IMR-90 (cell line): ENCODE measurements around the gene CLCN5. TPM values are rescaled to one million over a fixed set of nuclear protein-coding genes. Genes with fewer than 3 reads are reported as not detected.

Experiments used
- ATAC-seq: fragments of 200-7000 bp; cut with Tn5 transposase; 2 replicates; pipeline ENCODE4 v1.9.1; 2020; ENCODE audit warnings: low read depth, mild to moderate bottlenecking, moderate library complexity
- BruUV-seq: library from RNA; stranded (reverse); fragments of 400-500 nt; replicated peaks from 2 replicates; lab custom pipeline; 2021; lab: Mats Ljungman, UMichigan
- CTCF ChIA-PET: fragments of 300-600 bp; formaldehyde crosslinking; extraction: SDS; loops from one replicate; lab custom pipeline; 2021; ENCODE audit warnings: antibody characterized with exemption; lab: Yijun Ruan, JAX
- POLR2A ChIA-PET: fragments of 300-600 bp; sonication (Branson Sonifier 250); formaldehyde crosslinking; loops from one replicate; lab custom pipeline; 2022; ENCODE audit warnings: antibody characterized with exemption; ENCODE audit not compliant: unreplicated experiment; lab: Charles Lee
- DNase-seq: peaks from one replicate; pipeline ENCODE4 v3.0.0; 2013
- H2AFZ ChIP-seq: replicated peaks from 2 replicates; pipeline ENCODE3; 2013; ENCODE audit warnings: low read length, mild to moderate bottlenecking; ENCODE audit not compliant: poor library complexity
- H2AK5ac ChIP-seq: 2 replicates; pipeline ENCODE4 v1.6.1; 2013; ENCODE audit warnings: low read depth, low read length, inconsistent platforms
- H2AK9ac ChIP-seq: replicated peaks from 2 replicates; pipeline ENCODE3; 2013; ENCODE audit warnings: mild to moderate bottlenecking, low read depth, low read length, moderate library complexity; ENCODE audit not compliant: poor library complexity
- H2BK120ac ChIP-seq: 2 replicates; pipeline ENCODE4 v1.6.1; 2013; ENCODE audit warnings: low read depth, low read length, inconsistent platforms
- H2BK15ac ChIP-seq: 3 replicates; pipeline ENCODE4 v1.6.1; 2013; ENCODE audit warnings: low read depth, low read length, inconsistent platforms
- H2BK20ac ChIP-seq: 2 replicates; pipeline ENCODE4 v1.6.1; 2013; ENCODE audit warnings: low read depth, mild to moderate bottlenecking, inconsistent platforms, low read length, moderate library complexity
- H2BK5ac ChIP-seq: 2 replicates; pipeline ENCODE4 v1.6.1; 2013; ENCODE audit warnings: mild to moderate bottlenecking, low read depth, low read length, inconsistent platforms; ENCODE audit not compliant: poor library complexity, severe bottlenecking
- H3K14ac ChIP-seq: replicated peaks from 2 replicates; pipeline ENCODE4 v1.6.1; 2013; ENCODE audit warnings: low read depth, low read length, inconsistent platforms
- H3K18ac ChIP-seq: 2 replicates; pipeline ENCODE4 v1.6.1; 2013; ENCODE audit warnings: low read depth, low read length, control low read depth
- H3K23ac ChIP-seq: 2 replicates; pipeline ENCODE4 v1.6.1; 2013; ENCODE audit warnings: low read depth, low read length, inconsistent platforms
- H3K27ac ChIP-seq: 2 replicates; pipeline ENCODE4 v1.5.1; 2013; ENCODE audit warnings: mild to moderate bottlenecking, control low read depth, low read length; ENCODE audit not compliant: insufficient read depth
- H3K27me3 ChIP-seq: 2 replicates; pipeline ENCODE4 v1.6.1; 2013; ENCODE audit warnings: low read length; ENCODE audit not compliant: control insufficient read depth, insufficient read depth
- H3K36me3 ChIP-seq: 2 replicates; pipeline ENCODE4 v1.6.1; 2013; ENCODE audit warnings: low read length, mixed read lengths; ENCODE audit not compliant: control insufficient read depth, insufficient read depth
- H3K4ac ChIP-seq: 2 replicates; pipeline ENCODE4 v1.6.1; 2013; ENCODE audit warnings: low read depth, low read length, inconsistent platforms
- H3K4me1 ChIP-seq: 2 replicates; pipeline ENCODE4 v1.6.1; 2013; ENCODE audit warnings: low read length, mixed read lengths; ENCODE audit not compliant: control insufficient read depth, insufficient read depth
- H3K4me2 ChIP-seq: 2 replicates; pipeline ENCODE4 v1.6.1; 2013; ENCODE audit warnings: low read depth, mild to moderate bottlenecking, control low read depth, low read length, moderate library complexity
- H3K4me3 ChIP-seq: 2 replicates; pipeline ENCODE4 v1.5.1; 2013; ENCODE audit warnings: low read depth, mild to moderate bottlenecking, control low read depth, low read length, moderate library complexity; ENCODE audit not compliant: insufficient read depth
- H3K56ac ChIP-seq: 2 replicates; pipeline ENCODE4 v1.6.1; 2013; ENCODE audit warnings: low read length, inconsistent platforms; ENCODE audit not compliant: insufficient read depth; ENCODE audit errors: extremely low read depth
- H3K79me1 ChIP-seq, 2 experiments: 2 replicates each; pipeline ENCODE4 v1.6.1; 2013; ENCODE audit warnings: low read length in 2 of 2, inconsistent platforms in 1 of 2, low read depth in 1 of 2
- H3K9ac ChIP-seq: 2 replicates; pipeline ENCODE4 v1.6.1; 2013; ENCODE audit warnings: low read depth, low read length, control low read depth
- H3K9me1 ChIP-seq: 2 replicates; pipeline ENCODE4 v1.6.1; 2013; ENCODE audit warnings: low read length, inconsistent platforms; ENCODE audit not compliant: insufficient read depth
- H3K9me3 ChIP-seq: 2 replicates; pipeline ENCODE4 v1.6.1; 2013; ENCODE audit warnings: low read length; ENCODE audit not compliant: control insufficient read depth, insufficient read depth
- H4K20me1 ChIP-seq: 2 replicates; pipeline ENCODE4 v1.6.1; 2013; ENCODE audit warnings: low read length, inconsistent platforms; ENCODE audit not compliant: insufficient read depth
- H4K5ac ChIP-seq: 2 replicates; pipeline ENCODE4 v1.6.1; 2013; ENCODE audit warnings: mild to moderate bottlenecking, low read depth, low read length, control low read depth
- H4K8ac ChIP-seq, 2 experiments: 2 replicates each; pipeline ENCODE4 v1.6.1; 2013; ENCODE audit warnings: low read depth in 2 of 2, low read length in 2 of 2, control low read depth in 1 of 2, inconsistent platforms in 1 of 2
- H4K91ac ChIP-seq: 2 replicates; pipeline ENCODE4 v1.6.1; 2013; ENCODE audit warnings: low read depth, low read length, inconsistent platforms; ENCODE audit not compliant: insufficient read depth
- BHLHE40 ChIP-seq: fragments of 150-350 bp; IDR thresholded peaks from 2 replicates; pipeline ENCODE4 v1.6.1; 2016; ENCODE audit warnings: mild to moderate bottlenecking, low read depth, low read length
- CEBPB ChIP-seq: IDR thresholded peaks from 2 replicates; pipeline ENCODE4 v1.6.1; 2012; ENCODE audit warnings: low read depth, low read length, improper control_type of control experiment
- CHD1 ChIP-seq: IDR thresholded peaks from 2 replicates; pipeline ENCODE4 v1.6.1; 2012; ENCODE audit warnings: low read depth, low read length, improper control_type of control experiment
- CTCF ChIP-seq: conservative IDR thresholded peaks from 2 replicates; pipeline ENCODE4 v1.5.1; 2012; ENCODE audit warnings: mild to moderate bottlenecking, low read depth, low read length, improper control_type of control experiment
- ELK1 ChIP-seq: fragments of 150-350 bp; IDR thresholded peaks from 2 replicates; pipeline ENCODE4 v1.6.1; 2016; ENCODE audit warnings: low read depth, mild to moderate bottlenecking, low read length, moderate library complexity, borderline replicate concordance
- FOS ChIP-seq: fragments of 150-350 bp; IDR thresholded peaks from 2 replicates; pipeline ENCODE4 v1.6.1; 2016; ENCODE audit warnings: low read depth, low read length
- MAFK ChIP-seq: IDR thresholded peaks from 2 replicates; pipeline ENCODE4 v1.6.1; 2012; ENCODE audit warnings: low read depth, low read length, improper control_type of control experiment
- MAZ ChIP-seq: IDR thresholded peaks from 2 replicates; pipeline ENCODE4 v1.6.1; 2012; ENCODE audit warnings: low read depth, mild to moderate bottlenecking, low read length, improper control_type of control experiment, moderate library complexity, borderline replicate concordance
- MXI1 ChIP-seq: IDR thresholded peaks from 2 replicates; pipeline ENCODE4 v1.6.1; 2012; ENCODE audit warnings: low read depth, mild to moderate bottlenecking, low read length, moderate library complexity, borderline replicate concordance
- NFE2L2 ChIP-seq: fragments of 150-350 bp; IDR thresholded peaks from 2 replicates; pipeline ENCODE4 v1.6.1; 2016; ENCODE audit warnings: low read depth, mild to moderate bottlenecking, low read length
- POLR2A ChIP-seq: IDR thresholded peaks from 2 replicates; pipeline ENCODE4 v1.6.1; 2012; ENCODE audit warnings: mild to moderate bottlenecking, low read depth, low read length
- RAD21 ChIP-seq: IDR thresholded peaks from 2 replicates; pipeline ENCODE4 v1.6.1; 2012; ENCODE audit warnings: low read length, improper control_type of control experiment
- RCOR1 ChIP-seq: IDR thresholded peaks from 2 replicates; pipeline ENCODE4 v1.6.1; 2012; ENCODE audit warnings: mild to moderate bottlenecking, low read length, improper control_type of control experiment; ENCODE audit not compliant: insufficient replicate concordance
- RFX5 ChIP-seq: IDR thresholded peaks from 2 replicates; pipeline ENCODE4 v1.8.0; 2012; ENCODE audit warnings: low read depth, mild to moderate bottlenecking, low read length, moderate library complexity
- SMC3 ChIP-seq: fragments of 150-350 bp; IDR thresholded peaks from 2 replicates; pipeline ENCODE4 v1.6.1; 2016; ENCODE audit warnings: low read depth, mild to moderate bottlenecking, antibody characterized with exemption, low read length, moderate library complexity
- USF2 ChIP-seq: fragments of 150-350 bp; IDR thresholded peaks from 2 replicates; pipeline ENCODE4 v1.6.1; 2017; ENCODE audit warnings: mild to moderate bottlenecking, antibody characterized with exemption, low read length, low read depth
- WGBS, 2 experiments: methylation state at CpG; one replicate each; pipeline versions ENCODE4 v1.1.5 to v1.1.7; 2013; ENCODE audit warnings: missing lambda C conversion rate in 2 of 2; ENCODE audit not compliant: insufficient read length in 1 of 2; ENCODE audit errors: extremely low coverage in 2 of 2; 5-methylcytosine and 5-hydroxymethylcytosine counted together
- dilution Hi-C: fragments of 300-500 bp; cut with HindIII; formaldehyde crosslinking; loops from one replicate; pipeline ENCODE4 v1.14.3; 2018; ENCODE audit warnings: low sequenced_read_pairs; ENCODE audit not compliant: unreplicated experiment
- in situ Hi-C: fragments of 300-500 bp; cut with MboI; formaldehyde crosslinking; loops from 3 replicates; pipeline ENCODE4 v1.14.3; 2019; ENCODE audit warnings: low sequenced_read_pairs, inconsistent platforms, mixed read lengths
- intact Hi-C: fragments of 100-400 bp; cut with micrococcal nuclease; formaldehyde crosslinking; loops from 2 replicates; pipeline ENCODE4 v1.10.0; 2022
- polyA plus RNA-seq, 3 experiments: library from polyadenylated mRNA; depleted of rRNA; stranded (reverse); fragments of >200 nt; gene quantifications; 2 replicates each; pipeline ENCODE4 v1.2.3, GENCODE V29; 2012; ENCODE audit warnings: low replicate concordance in 1 of 3
- total RNA-seq: library from RNA; depleted of rRNA; stranded (reverse); fragments of >200 nt; gene quantifications from 2 replicates; pipeline ENCODE4 v1.2.3, GENCODE V29; 2012

The CLCN5 gene
- total and polyA plus RNA-seq, 2 of the 4 experiments (the other 2 are of a cell fraction) = 1.4 to 5.9 TPM

- Histone ChIP-seq H3K23ac (no peak overlapping the region), H2BK20ac (no peak overlapping the region), H3K18ac (no peak overlapping the region), H3K56ac (no peak overlapping the region), H2AK9ac (no peak overlapping the region), H3K4ac (no peak overlapping the region), H3K9ac (no peak overlapping the region), H4K91ac (no peak overlapping the region), H3K9me3 (no peaks in the 10 kb centered on the region), H3K4me3 (no peak overlapping the region), H2BK15ac (no peak overlapping the region), H3K14ac (no peak overlapping the region), H2AFZ (no peak overlapping the region), H2AK5ac (no peak overlapping the region), H3K27me3 (peaks cover 2% of the 10 kb centered on the region), H4K20me1 (no peaks in the 10 kb centered on the region), H3K9me1 (no peaks in the 10 kb centered on the region), H3K4me1 (no peaks in the 10 kb centered on the region), H3K36me3 (no peaks in the 10 kb centered on the region), H3K79me1 (no peaks in the 10 kb centered on the region), H3K4me2 (no peak overlapping the region), H4K5ac (no peak overlapping the region), H4K8ac (no peak overlapping the region), H3K27ac (no peak overlapping the region), H2BK120ac (no peak overlapping the region), H2BK5ac (no peak overlapping the region)
- in situ Hi-C loops (no loop called here), intact Hi-C loops (no loop called here), dilution Hi-C loops (no loop called here)
- no peak for TF ChIP-seq SMC3
- no peak for TF ChIP-seq CEBPB
- no peak for TF ChIP-seq MXI1
- no peak for TF ChIP-seq POLR2A
- no peak for TF ChIP-seq RAD21
- TF ChIP-seq FOS = no peak
- TF ChIP-seq CTCF = no peak
- no peak for TF ChIP-seq NFE2L2
- no peak for TF ChIP-seq CHD1
- no peak for TF ChIP-seq USF2
- TF ChIP-seq RFX5 = no peak
- no peak for TF ChIP-seq MAZ
- no peak for TF ChIP-seq ELK1
- no peak for TF ChIP-seq MAFK
- TF ChIP-seq RCOR1 = no peak
- no peak for TF ChIP-seq BHLHE40
- ChIA-PET CTCF (no interaction called here), POLR2A (no interaction called here)
- WGBS, 2 experiments = no CpG with 5 or more reads among the region's 4 CpGs
- DNase-seq (no peak), ATAC-seq (no peak)
- BruUV-seq = no TSS peak
These were observed 69.4 kb downstream of the CLCN5 start for GRCh38 chrX:49991758-49992157.
